ENCODE results near the gene GLB1L2. TPM values are rescaled to one million over a fixed set of nuclear protein-coding genes. Genes with fewer than 3 reads are reported as not detected.
"Not testable (repeated sequence)": the region's sequence is repeated elsewhere in the genome, so short reads cannot be mapped to it uniquely, and the experiment has no call there.

GLB1L2 gene
- polyA plus RNA-seq, 1 of the 3 experiments (the other 2 are of a cell fraction), result 3.4 TPM

DNA sequence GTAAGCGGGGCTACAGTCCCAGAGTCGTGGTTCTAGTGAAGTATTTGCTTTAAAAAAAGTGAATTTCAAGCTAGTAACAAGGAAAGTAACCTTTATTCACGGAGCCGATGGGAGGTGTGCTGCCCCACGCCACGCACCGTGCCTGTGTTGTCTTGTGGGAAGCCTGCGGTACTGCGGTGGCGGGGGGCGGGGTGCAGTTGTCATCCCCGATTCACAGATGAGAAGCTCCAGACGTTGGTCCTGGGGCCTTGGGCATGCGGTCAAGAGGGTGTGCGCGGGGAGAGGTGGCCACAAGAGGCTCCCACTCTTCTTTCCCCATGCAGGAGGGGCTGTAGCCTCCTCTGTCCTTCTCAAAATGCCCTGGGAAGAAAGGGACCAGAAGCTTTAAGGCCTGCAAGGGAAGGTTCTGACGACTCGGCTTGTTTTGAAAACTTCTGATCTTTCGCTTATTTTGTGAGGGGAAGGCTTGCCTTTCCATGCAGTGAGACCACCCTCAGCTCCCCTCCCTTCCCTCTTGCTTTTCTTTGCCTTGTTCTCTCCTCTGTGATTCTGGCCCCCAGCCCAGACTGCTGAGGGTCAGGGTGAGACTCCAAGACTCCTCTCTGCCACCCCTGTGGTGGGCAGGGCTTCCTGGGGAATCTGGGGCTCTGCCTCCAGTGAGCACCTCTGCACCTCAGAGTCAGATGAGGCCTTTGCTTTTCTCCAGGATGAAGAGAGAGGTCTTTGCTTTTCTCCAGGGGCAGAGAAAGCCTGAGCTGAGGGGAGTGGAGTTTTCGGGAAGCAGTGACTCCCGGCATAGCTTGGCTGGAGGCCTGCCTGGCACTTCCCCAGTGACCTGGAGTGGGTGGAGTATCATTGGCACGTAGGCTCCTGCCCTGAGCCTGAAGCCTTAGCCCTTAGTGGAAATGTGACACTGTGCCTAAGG lies 49.4 kb upstream of the GLB1L2 start:
- Histone ChIP-seq H3K27ac (ENCODE audit: low read depth in 2 of 2, low read length in 1 of 2) (no peak overlapping the region), H3K9ac (no peak overlapping the region), H4K20me1 (ENCODE audit: insufficient read depth) (no peaks in the 10 kb centered on the region), H3K27me3 (ENCODE audit: insufficient read depth) (peaks cover 9% of the 10 kb centered on the region; the same call in 1 of the 2 replicates), H3K36me3 (replicated peaks in 1 of 2; ENCODE audit: control insufficient read depth in 1 of 2, insufficient read depth in 2 of 2, low read length in 1 of 2) (no peaks in the 10 kb centered on the region), H3F3A (replicated peaks; ENCODE audit: insufficient read depth) (no peaks in the 10 kb centered on the region), H2AFZ (ENCODE audit: low read depth) (no peak overlapping the region), H3K9me3 (no peaks in the 10 kb centered on the region), H3K4me2 (no peak overlapping the region), H3K4me1 (ENCODE audit: control insufficient read depth in 1 of 2, insufficient read depth in 2 of 2, low read depth in 1 of 2, low read length in 1 of 2) (no peaks in the 10 kb centered on the region), H3K4me3 (ENCODE audit: low read depth in 2 of 2, low read length in 1 of 2) (no peak overlapping the region), H3K79me2 (ENCODE audit: insufficient read depth) (no peaks in the 10 kb centered on the region), H3K9me2 (no peaks in the 10 kb centered on the region)
- no peak for TF ChIP-seq POLR2AphosphoS5 (IDR thresholded peaks at IDR 0.05; ENCODE audit: low read depth, low read length)
- no peak for TF ChIP-seq ELF1 (IDR thresholded peaks at IDR 0.05)
- no peak for TF ChIP-seq JUND (IDR thresholded peaks at IDR 0.05)
- TF ChIP-seq RAD21 (IDR thresholded peaks at IDR 0.05; ENCODE audit: low read length), result no peak
- CTCF ChIA-PET, result interaction anchor here (1.9 kb wide), 1 partner anchor 9 kb away, joined by 5 read pairs; no protein-coding TSS in a partner anchor
- no peak for DNase-seq
- POLR2A ChIA-PET, result no interaction called here
- WGBS (ENCODE audit: low lambda C conversion rate), result 62% methylated on average over 16 of the region's 22 CpGs

DNA sequence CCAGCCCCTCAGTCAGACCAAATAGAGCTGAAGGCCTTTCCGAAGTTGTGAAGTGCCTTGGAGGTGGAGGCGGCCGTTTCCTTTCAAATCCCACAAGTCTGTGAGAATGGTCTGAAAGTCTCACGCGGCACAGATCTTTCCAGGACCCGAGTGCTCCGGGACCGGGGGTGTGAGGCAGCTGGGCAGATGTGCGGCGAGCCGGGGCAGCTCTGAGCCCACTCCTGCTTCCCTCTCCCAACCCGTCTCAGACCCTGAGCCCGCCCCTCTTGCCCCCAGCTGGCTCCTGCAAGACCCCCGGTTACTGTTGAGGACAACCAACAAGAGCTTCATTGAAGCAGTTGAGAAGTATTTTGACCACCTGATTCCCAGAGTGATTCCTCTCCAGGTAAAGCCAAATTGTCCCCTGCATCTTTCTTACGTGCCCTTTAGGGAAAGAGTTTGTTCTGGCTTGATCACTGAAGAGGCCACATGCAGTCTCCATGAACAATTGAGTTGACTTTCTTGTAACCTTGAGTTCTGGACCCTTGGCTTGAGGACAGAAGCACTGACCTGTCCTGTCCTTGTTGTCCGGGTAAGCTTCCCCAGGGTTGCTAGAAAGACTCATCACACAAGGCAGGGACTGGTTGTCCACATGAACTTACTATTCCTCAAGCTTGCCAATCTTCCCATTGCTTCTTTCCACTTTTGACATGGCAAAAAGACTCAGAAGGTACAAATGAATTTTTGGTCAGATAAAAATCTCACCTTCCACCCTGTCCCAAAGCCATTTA lies 48.1 kb upstream of the GLB1L2 start:
- Histone ChIP-seq H3K27ac (ENCODE audit: low read depth in 2 of 2, low read length in 1 of 2) (no peak overlapping the region), H3F3A (replicated peaks; ENCODE audit: insufficient read depth) (no peaks in the 10 kb centered on the region), H3K27me3 (ENCODE audit: insufficient read depth) (no peaks in the 10 kb centered on the region), H3K36me3 (replicated peaks in 1 of 2; ENCODE audit: control insufficient read depth in 1 of 2, insufficient read depth in 2 of 2, low read length in 1 of 2) (no peaks in the 10 kb centered on the region), H3K79me2 (ENCODE audit: insufficient read depth) (no peaks in the 10 kb centered on the region), H3K4me2 (no peak overlapping the region), H3K9me3 (no peaks in the 10 kb centered on the region), H3K4me1 (ENCODE audit: control insufficient read depth in 1 of 2, insufficient read depth in 2 of 2, low read depth in 1 of 2, low read length in 1 of 2) (no peaks in the 10 kb centered on the region), H3K9me2 (no peaks in the 10 kb centered on the region), H3K4me3 (ENCODE audit: low read depth in 2 of 2, low read length in 1 of 2) (no peak overlapping the region), H4K20me1 (ENCODE audit: insufficient read depth) (no peaks in the 10 kb centered on the region), H2AFZ (ENCODE audit: low read depth) (no peak overlapping the region), H3K9ac (no peak overlapping the region)
- TF ChIP-seq POLR2AphosphoS5 (IDR thresholded peaks at IDR 0.05; ENCODE audit: low read depth, low read length), result no peak
- TF ChIP-seq, protein P1, sequence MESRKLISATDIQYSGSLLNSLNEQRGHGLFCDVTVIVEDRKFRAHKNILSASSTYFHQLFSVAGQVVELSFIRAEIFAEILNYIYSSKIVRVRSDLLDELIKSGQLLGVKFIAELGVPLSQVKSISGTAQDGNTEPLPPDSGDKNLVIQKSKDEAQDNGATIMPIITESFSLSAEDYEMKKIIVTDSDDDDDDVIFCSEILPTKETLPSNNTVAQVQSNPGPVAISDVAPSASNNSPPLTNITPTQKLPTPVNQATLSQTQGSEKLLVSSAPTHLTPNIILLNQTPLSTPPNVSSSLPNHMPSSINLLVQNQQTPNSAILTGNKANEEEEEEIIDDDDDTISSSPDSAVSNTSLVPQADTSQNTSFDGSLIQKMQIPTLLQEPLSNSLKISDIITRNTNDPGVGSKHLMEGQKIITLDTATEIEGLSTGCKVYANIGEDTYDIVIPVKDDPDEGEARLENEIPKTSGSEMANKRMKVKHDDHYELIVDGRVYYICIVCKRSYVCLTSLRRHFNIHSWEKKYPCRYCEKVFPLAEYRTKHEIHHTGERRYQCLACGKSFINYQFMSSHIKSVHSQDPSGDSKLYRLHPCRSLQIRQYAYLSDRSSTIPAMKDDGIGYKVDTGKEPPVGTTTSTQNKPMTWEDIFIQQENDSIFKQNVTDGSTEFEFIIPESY (IDR thresholded peaks at IDR 0.05; ENCODE audit: borderline replicate concordance, low read depth), result no peak
- no peak for TF ChIP-seq FOSL2 (IDR thresholded peaks at IDR 0.05; ENCODE audit: borderline replicate concordance, low read depth)
- no peak for TF ChIP-seq EZH2phosphoT487 (IDR thresholded peaks at IDR 0.05; ENCODE audit: borderline replicate concordance, low read depth)
- TF ChIP-seq EP300 (IDR thresholded peaks at IDR 0.05; ENCODE audit: borderline replicate concordance in 1 of 2, low read depth in 1 of 2, low read length in 1 of 2), result no peak
- TF ChIP-seq FOXJ3 (CRISPR knock-in tag; IDR thresholded peaks at IDR 0.05), result no peak
- no peak for TF ChIP-seq SIN3A (IDR thresholded peaks at IDR 0.05; ENCODE audit: borderline replicate concordance, low read depth, low read length)
- TF ChIP-seq, protein P2, sequence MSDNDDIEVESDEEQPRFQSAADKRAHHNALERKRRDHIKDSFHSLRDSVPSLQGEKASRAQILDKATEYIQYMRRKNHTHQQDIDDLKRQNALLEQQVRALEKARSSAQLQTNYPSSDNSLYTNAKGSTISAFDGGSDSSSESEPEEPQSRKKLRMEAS (IDR thresholded peaks at IDR 0.05; ENCODE audit: low read depth), result no peak
- TF ChIP-seq MXI1 (IDR thresholded peaks at IDR 0.05; ENCODE audit: low read depth, low read length), result no peak
- no peak for DNase-seq
- CTCF ChIA-PET, result interaction anchor here (1.9 kb wide), 1 partner anchor 10 kb away, joined by 5 read pairs; no protein-coding TSS in a partner anchor
- POLR2A ChIA-PET, result no interaction called here
- 63% methylated on average over 11 of the region's 16 CpGs for WGBS (ENCODE audit: low lambda C conversion rate)

DNA sequence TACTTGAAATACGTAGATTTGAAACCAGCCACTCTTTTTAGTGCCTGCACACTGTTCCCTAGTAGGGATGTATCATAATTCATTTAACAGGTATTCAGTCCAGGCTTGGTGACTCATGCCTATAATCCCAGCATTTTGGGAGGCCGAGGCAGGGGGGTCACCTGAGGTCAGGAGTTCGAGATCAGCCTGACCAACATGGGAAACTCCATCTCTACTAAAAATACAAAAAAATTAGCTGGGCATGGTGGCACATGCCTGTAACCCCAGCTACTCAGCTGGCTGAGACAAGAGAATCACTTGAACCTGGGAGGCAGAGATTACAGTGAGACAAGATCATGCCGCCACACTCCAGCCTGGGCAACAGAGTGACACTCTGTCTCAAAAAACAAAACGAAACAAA lies 47.4 kb upstream of the GLB1L2 start:
- H3K27me3 ChIP-seq (ENCODE audit: insufficient read depth); H3F3A ChIP-seq (replicated peaks; ENCODE audit: insufficient read depth); H3K4me3 ChIP-seq (ENCODE audit: low read depth in 2 of 2, low read length in 1 of 2); DNase-seq; POLR2A ChIA-PET; H3K4me1 ChIP-seq (ENCODE audit: control insufficient read depth in 1 of 2, insufficient read depth in 2 of 2, low read depth in 1 of 2, low read length in 1 of 2); H4K20me1 ChIP-seq (ENCODE audit: insufficient read depth); H2AFZ ChIP-seq (ENCODE audit: low read depth); H3K79me2 ChIP-seq (ENCODE audit: insufficient read depth); H3K36me3 ChIP-seq (replicated peaks in 1 of 2; ENCODE audit: control insufficient read depth in 1 of 2, insufficient read depth in 2 of 2, low read length in 1 of 2); H3K9me2 ChIP-seq; H3K4me2 ChIP-seq; H3K27ac ChIP-seq (ENCODE audit: low read depth in 2 of 2, low read length in 1 of 2); CTCF ChIA-PET; H3K9me3 ChIP-seq; H3K9ac ChIP-seq: not testable (repeated sequence)
- 50% methylated on average over 5 of the region's 5 CpGs for WGBS (ENCODE audit: low lambda C conversion rate)
